SK-N-SH (cell line): ENCODE results near the gene NUDT22.

Experiments
- EP300 ChIP-seq, 2 experiments: IDR thresholded peaks; 2 replicates each; pipeline versions ENCODE4 v1.4.0 to v1.6.1; 2012; ENCODE audit warnings: borderline replicate concordance in 1 of 2, low read depth in 1 of 2, low read length in 1 of 2
- EZH2phosphoT487 ChIP-seq: fragments of 200-600 bp; sonication (generic); IDR thresholded peaks from 2 replicates; pipeline ENCODE4 v1.6.1; 2017; ENCODE audit warnings: low read depth, mixed run types, mild to moderate bottlenecking, antibody characterized with exemption, moderate library complexity, borderline replicate concordance
- GABPA ChIP-seq: IDR thresholded peaks from 2 replicates; pipeline ENCODE4 v1.4.0; 2012; ENCODE audit warnings: low read depth, mild to moderate bottlenecking
- MEF2A ChIP-seq: IDR thresholded peaks from 2 replicates; pipeline ENCODE4 v1.4.0; 2012; ENCODE audit warnings: low read depth, borderline replicate concordance
- MXI1 ChIP-seq: IDR thresholded peaks from 2 replicates; pipeline ENCODE4 v1.6.1; 2012; ENCODE audit warnings: mild to moderate bottlenecking, low read depth, low read length, improper control_type of control experiment
- TF ChIP-seq, protein P1 (sequence below): fragments of 200-600 bp; sonication (generic); IDR thresholded peaks from 2 replicates; pipeline ENCODE4 v1.6.1; 2017; ENCODE audit warnings: antibody characterized with exemption, mild to moderate bottlenecking, moderate library complexity
- TF ChIP-seq, protein P2 (sequence below): IDR thresholded peaks from 2 replicates; pipeline ENCODE4; 2012
- TF ChIP-seq, protein P3 (sequence below): IDR thresholded peaks from 2 replicates; pipeline ENCODE4 v1.4.0; 2012; ENCODE audit warnings: low read depth, borderline replicate concordance
- TF ChIP-seq, protein P4 (sequence below): fragments of 150-350 bp; IDR thresholded peaks from 2 replicates; pipeline ENCODE4 v1.6.1; 2016; ENCODE audit warnings: mild to moderate bottlenecking, low read depth, low read length
- TF ChIP-seq, protein P5 (sequence below): IDR thresholded peaks from 2 replicates; pipeline ENCODE4 v1.4.0; 2012; ENCODE audit warnings: low read depth, borderline replicate concordance

DNA sequence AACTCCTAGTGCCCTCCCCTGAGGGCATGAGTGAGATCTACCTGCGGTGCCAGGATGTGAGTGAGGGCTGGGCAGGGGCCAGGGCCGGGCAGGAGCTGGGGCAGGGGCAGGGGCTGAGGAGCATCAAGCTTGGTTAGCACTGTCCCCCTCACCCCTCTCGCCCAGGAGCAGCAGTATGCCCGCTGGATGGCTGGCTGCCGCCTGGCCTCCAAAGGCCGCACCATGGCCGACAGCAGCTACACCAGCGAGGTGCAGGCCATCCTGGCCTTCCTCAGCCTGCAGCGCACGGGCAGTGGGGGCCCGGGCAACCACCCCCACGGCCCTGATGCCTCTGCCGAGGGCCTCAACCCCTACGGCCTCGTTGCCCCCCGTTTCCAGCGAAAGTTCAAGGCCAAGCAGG lies 5.8 kb upstream of the NUDT22 start:
- TF ChIP-seq, protein P1, sequence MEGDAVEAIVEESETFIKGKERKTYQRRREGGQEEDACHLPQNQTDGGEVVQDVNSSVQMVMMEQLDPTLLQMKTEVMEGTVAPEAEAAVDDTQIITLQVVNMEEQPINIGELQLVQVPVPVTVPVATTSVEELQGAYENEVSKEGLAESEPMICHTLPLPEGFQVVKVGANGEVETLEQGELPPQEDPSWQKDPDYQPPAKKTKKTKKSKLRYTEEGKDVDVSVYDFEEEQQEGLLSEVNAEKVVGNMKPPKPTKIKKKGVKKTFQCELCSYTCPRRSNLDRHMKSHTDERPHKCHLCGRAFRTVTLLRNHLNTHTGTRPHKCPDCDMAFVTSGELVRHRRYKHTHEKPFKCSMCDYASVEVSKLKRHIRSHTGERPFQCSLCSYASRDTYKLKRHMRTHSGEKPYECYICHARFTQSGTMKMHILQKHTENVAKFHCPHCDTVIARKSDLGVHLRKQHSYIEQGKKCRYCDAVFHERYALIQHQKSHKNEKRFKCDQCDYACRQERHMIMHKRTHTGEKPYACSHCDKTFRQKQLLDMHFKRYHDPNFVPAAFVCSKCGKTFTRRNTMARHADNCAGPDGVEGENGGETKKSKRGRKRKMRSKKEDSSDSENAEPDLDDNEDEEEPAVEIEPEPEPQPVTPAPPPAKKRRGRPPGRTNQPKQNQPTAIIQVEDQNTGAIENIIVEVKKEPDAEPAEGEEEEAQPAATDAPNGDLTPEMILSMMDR: no peak
- TF ChIP-seq MEF2A (no peak), MXI1 (no peak), EP300 (IDR thresholded peaks at IDR 0.05; ENCODE audit: borderline replicate concordance in 1 of 2, low read depth in 1 of 2, low read length in 1 of 2) (no peak), EZH2phosphoT487 (no peak), GABPA (no peak)
- TF ChIP-seq, protein P2, sequence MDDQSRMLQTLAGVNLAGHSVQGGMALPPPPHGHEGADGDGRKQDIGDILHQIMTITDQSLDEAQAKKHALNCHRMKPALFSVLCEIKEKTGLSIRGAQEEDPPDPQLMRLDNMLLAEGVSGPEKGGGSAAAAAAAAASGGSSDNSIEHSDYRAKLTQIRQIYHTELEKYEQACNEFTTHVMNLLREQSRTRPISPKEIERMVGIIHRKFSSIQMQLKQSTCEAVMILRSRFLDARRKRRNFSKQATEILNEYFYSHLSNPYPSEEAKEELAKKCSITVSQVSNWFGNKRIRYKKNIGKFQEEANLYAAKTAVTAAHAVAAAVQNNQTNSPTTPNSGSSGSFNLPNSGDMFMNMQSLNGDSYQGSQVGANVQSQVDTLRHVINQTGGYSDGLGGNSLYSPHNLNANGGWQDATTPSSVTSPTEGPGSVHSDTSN: no peak
- TF ChIP-seq, protein P3, sequence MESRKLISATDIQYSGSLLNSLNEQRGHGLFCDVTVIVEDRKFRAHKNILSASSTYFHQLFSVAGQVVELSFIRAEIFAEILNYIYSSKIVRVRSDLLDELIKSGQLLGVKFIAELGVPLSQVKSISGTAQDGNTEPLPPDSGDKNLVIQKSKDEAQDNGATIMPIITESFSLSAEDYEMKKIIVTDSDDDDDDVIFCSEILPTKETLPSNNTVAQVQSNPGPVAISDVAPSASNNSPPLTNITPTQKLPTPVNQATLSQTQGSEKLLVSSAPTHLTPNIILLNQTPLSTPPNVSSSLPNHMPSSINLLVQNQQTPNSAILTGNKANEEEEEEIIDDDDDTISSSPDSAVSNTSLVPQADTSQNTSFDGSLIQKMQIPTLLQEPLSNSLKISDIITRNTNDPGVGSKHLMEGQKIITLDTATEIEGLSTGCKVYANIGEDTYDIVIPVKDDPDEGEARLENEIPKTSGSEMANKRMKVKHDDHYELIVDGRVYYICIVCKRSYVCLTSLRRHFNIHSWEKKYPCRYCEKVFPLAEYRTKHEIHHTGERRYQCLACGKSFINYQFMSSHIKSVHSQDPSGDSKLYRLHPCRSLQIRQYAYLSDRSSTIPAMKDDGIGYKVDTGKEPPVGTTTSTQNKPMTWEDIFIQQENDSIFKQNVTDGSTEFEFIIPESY: no peak
- TF ChIP-seq, protein P4, sequence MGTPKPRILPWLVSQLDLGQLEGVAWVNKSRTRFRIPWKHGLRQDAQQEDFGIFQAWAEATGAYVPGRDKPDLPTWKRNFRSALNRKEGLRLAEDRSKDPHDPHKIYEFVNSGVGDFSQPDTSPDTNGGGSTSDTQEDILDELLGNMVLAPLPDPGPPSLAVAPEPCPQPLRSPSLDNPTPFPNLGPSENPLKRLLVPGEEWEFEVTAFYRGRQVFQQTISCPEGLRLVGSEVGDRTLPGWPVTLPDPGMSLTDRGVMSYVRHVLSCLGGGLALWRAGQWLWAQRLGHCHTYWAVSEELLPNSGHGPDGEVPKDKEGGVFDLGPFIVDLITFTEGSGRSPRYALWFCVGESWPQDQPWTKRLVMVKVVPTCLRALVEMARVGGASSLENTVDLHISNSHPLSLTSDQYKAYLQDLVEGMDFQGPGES: no peak
- TF ChIP-seq, protein P5, sequence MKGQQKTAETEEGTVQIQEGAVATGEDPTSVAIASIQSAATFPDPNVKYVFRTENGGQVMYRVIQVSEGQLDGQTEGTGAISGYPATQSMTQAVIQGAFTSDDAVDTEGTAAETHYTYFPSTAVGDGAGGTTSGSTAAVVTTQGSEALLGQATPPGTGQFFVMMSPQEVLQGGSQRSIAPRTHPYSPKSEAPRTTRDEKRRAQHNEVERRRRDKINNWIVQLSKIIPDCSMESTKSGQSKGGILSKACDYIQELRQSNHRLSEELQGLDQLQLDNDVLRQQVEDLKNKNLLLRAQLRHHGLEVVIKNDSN: no peak
